GM06990 (cell line): ENCODE results near the gene PIGN.

Experiments used
- DNase-seq: peaks from one replicate; pipeline ENCODE4 v3.0.0-alpha.2; 2011; ENCODE audit not compliant: insufficient read length; ENCODE audit errors: extremely low read depth
- H3K27me3 ChIP-seq: replicated peaks from 2 replicates; pipeline ENCODE4 v1.6.0; 2011; ENCODE audit warnings: low read length; ENCODE audit not compliant: control insufficient read depth, insufficient read depth
- H3K36me3 ChIP-seq: 2 replicates; pipeline ENCODE4 v1.5.1; 2011; ENCODE audit warnings: low read length; ENCODE audit not compliant: control insufficient read depth, insufficient read depth
- H3K4me3 ChIP-seq: replicated peaks from 2 replicates; pipeline ENCODE4 v1.5.1; 2011; ENCODE audit warnings: low read depth, mild to moderate bottlenecking, control low read depth, low read length
- TF ChIP-seq, protein P1 (sequence below): IDR thresholded peaks from 2 replicates; pipeline ENCODE4 v1.5.1; 2011; ENCODE audit warnings: low read length, control low read depth, mild to moderate bottlenecking, inconsistent platforms; ENCODE audit not compliant: insufficient read depth, poor library complexity, severe bottlenecking

Gene PIGN

GRCh38 chr18:62151068-62151771 lies 35.6 kb downstream of the PIGN start:
- Histone ChIP-seq H3K27me3 (no peaks in the 10 kb centered on the region), H3K4me3 (no peak overlapping the region), H3K36me3 (no peaks in the 10 kb centered on the region; the same call in 1 of the 2 replicates)
- TF ChIP-seq, protein P1, sequence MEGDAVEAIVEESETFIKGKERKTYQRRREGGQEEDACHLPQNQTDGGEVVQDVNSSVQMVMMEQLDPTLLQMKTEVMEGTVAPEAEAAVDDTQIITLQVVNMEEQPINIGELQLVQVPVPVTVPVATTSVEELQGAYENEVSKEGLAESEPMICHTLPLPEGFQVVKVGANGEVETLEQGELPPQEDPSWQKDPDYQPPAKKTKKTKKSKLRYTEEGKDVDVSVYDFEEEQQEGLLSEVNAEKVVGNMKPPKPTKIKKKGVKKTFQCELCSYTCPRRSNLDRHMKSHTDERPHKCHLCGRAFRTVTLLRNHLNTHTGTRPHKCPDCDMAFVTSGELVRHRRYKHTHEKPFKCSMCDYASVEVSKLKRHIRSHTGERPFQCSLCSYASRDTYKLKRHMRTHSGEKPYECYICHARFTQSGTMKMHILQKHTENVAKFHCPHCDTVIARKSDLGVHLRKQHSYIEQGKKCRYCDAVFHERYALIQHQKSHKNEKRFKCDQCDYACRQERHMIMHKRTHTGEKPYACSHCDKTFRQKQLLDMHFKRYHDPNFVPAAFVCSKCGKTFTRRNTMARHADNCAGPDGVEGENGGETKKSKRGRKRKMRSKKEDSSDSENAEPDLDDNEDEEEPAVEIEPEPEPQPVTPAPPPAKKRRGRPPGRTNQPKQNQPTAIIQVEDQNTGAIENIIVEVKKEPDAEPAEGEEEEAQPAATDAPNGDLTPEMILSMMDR = no peak
- no peak for DNase-seq

DNA sequence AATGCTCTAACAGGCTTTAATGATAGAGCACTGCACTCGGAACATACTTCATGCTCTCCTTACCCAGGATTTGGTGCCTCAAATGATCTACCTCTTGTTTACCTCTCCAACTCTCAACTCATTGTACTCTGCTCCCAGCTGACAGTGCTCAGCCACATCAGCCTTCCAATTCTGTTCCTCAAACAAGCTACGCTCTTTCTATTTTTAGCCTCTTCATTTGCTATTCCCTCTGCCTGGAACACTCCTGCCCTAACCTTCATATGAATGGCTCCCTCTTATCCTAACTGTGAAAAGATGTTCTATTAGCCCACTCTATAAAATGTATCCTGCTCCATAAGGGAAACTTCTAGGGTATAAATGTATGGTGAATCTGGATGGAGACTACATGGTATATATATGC lies 42.5 kb downstream of the PIGN start:
- H3K4me3 ChIP-seq = no peak overlapping the region
- no peak for DNase-seq
- peaks cover 1% of the 10 kb centered on the region; the same call in 1 of the 2 replicates for H3K36me3 ChIP-seq
- H3K27me3 ChIP-seq = no peaks in the 10 kb centered on the region
- TF ChIP-seq, protein P1 = no peak

DNA sequence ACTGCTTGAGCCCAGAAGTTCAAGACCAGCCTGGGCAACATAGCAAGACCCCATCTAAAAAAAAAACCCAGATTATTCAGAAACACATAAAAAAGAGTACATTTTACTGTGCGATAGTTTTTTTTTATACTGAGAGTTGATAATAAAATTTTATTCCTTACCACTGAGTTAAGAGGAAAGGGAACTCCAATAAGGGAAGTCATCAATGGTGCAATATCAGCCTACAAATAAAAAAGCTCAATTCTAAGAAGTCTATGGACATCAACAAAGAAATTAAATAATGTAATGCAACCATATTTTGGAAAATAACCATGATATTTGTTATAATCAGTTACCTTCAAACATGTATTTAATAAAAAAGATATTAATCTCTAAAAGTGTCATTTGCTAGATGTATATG lies 46.6 kb downstream of the PIGN start:
- H3K36me3 ChIP-seq = peaks cover 1% of the 10 kb centered on the region
- H3K4me3 ChIP-seq = no peak overlapping the region
- no peak for DNase-seq
- no peaks in the 10 kb centered on the region for H3K27me3 ChIP-seq
- TF ChIP-seq, protein P1 = no peak

- TF ChIP-seq, protein P1 = no peak
- H3K4me3 ChIP-seq = no peak overlapping the region
- DNase-seq = no peak
- no peaks in the 10 kb centered on the region; the same call in none of the 2 replicates for H3K36me3 ChIP-seq
- H3K27me3 ChIP-seq = no peaks in the 10 kb centered on the region
Observed at GRCh38 chr18:62138461-62139235, 48.2 kb downstream of the PIGN start.

DNA sequence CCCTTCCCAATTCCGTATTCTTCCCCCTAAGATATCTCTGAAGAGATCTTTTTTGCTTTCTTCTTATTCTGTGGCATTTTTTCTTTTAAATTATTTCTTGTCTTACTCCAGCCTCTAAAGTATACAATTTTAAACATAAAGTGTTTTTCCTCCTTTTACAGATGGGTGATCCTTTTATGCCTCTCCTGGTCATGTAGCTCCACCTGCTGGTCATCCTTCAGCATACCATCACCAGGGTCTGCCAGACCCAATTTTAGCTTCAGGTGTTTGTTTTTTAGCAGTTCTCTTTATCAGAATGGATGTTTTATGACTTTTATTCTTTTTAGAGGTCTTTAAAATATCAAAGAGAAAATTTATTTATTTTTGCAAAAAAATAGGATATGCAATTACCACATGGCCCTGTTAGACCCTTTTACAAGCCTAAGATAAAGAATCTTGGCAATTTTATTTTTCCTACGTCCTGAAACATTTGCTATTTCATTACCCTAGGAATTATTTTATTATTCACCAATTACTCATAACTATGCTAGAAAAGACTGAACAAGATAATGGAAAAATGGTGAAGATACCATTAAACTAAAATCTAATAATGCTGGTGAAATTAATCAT lies 55.5 kb downstream of the PIGN start:
- no peaks in the 10 kb centered on the region; the same call in none of the 2 replicates for H3K36me3 ChIP-seq
- H3K4me3 ChIP-seq = no peak overlapping the region
- no peaks in the 10 kb centered on the region for H3K27me3 ChIP-seq
- TF ChIP-seq, protein P1 = peak; percentile 90
- no peak for DNase-seq
